ENCODE results near the gene CELA2A.

DNA sequence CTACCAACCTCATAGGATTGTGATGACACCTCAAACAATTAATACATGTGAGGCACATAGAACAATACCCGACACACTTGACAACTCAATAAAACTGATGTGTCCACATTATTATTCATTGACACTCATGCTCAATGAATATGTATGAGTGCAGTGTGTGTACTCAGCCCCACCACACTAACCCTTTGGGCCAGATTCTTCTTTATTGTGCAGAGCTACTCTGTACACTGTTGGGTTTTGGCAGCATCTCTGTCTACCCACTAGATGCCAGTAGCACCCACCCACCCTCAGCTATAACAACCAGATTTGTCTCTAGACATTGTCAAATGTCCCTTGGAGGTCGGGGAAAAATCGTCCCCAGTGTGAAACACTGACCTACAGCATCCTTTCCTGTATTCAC lies 57.4 kb downstream of the CELA2A start:
- TF ChIP-seq POLR2AphosphoS5 (IDR thresholded peaks at IDR 0.05): no peak
- TF ChIP-seq, protein P1, sequence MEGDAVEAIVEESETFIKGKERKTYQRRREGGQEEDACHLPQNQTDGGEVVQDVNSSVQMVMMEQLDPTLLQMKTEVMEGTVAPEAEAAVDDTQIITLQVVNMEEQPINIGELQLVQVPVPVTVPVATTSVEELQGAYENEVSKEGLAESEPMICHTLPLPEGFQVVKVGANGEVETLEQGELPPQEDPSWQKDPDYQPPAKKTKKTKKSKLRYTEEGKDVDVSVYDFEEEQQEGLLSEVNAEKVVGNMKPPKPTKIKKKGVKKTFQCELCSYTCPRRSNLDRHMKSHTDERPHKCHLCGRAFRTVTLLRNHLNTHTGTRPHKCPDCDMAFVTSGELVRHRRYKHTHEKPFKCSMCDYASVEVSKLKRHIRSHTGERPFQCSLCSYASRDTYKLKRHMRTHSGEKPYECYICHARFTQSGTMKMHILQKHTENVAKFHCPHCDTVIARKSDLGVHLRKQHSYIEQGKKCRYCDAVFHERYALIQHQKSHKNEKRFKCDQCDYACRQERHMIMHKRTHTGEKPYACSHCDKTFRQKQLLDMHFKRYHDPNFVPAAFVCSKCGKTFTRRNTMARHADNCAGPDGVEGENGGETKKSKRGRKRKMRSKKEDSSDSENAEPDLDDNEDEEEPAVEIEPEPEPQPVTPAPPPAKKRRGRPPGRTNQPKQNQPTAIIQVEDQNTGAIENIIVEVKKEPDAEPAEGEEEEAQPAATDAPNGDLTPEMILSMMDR (IDR thresholded peaks at IDR 0.05): no peak
